Spinal cord (tissue), 4 donors: ENCODE measurements around the gene ITFG2. TPM values are rescaled to one million over a fixed set of nuclear protein-coding genes. Genes with fewer than 3 reads are reported as not detected.

Experiments used
- polyA plus RNA-seq, 2 donors: library from polyadenylated mRNA; unstranded; fragments of 120-200 nt; gene quantifications; one replicate each; pipeline ENCODE4 v1.2.1, GENCODE V29; 2013; ENCODE audit not compliant: insufficient read length in 2 of 2
- total RNA-seq, 2 donors: library from RNA; depleted of rRNA in 1 of 2; stranded (reverse); fragments of 120-200 nt in 1 of 2; fragments of >200 nt in 1 of 2; gene quantifications; one replicate each; pipeline versions ENCODE4 v1.2.3 to v1.2.4, GENCODE V29; 2013 to 2014

ITFG2 gene
- total and polyA plus RNA-seq, 4 donors = 12.7 to 46.1 (median 35.7) TPM

Other genes with a start within 250 kb of the ITFG2 start
- 10 to 100 TPM; 44.0 to 68.2 TPM for gene FKBP4, start 17.7 kb upstream of the ITFG2 start, total RNA-seq
- 100 to 1,000 TPM; 110 to 132 TPM for gene FKBP4, start 17.7 kb upstream of the ITFG2 start, polyA plus RNA-seq
- gene NRIP2, start 22.4 kb downstream of the ITFG2 start, total RNA-seq = 1 to 10 TPM; 1.9 to 3.4 TPM
- 1 to 10 TPM; 5.1 to 8.2 TPM for gene NRIP2, start 22.4 kb downstream of the ITFG2 start, polyA plus RNA-seq
- gene TEX52, start 44.4 kb downstream of the ITFG2 start, total RNA-seq = not detected
- gene TEX52, start 44.4 kb downstream of the ITFG2 start, polyA plus RNA-seq = 1 to 10 TPM in 1 of 2 donors, under 1 TPM in 1; 0.81 to 1.3 TPM
- gene FOXM1, start 64.5 kb downstream of the ITFG2 start, total RNA-seq = 10 to 100 TPM in 1 of 2 donors, 1 to 10 TPM in 1; 3.0 to 10.1 TPM
- gene FOXM1, start 64.5 kb downstream of the ITFG2 start, polyA plus RNA-seq = 10 to 100 TPM; 28.2 to 28.8 TPM
- 10 to 100 TPM; 31.2 to 33.2 TPM for gene RHNO1, start 64.6 kb downstream of the ITFG2 start, total RNA-seq
- gene RHNO1, start 64.6 kb downstream of the ITFG2 start, polyA plus RNA-seq = 10 to 100 TPM; 55.9 to 59.9 TPM
- gene TULP3, start 78.2 kb downstream of the ITFG2 start, total RNA-seq = 10 to 100 TPM; 13.0 to 23.9 TPM
- 10 to 100 TPM; 24.6 to 29.6 TPM for gene TULP3, start 78.2 kb downstream of the ITFG2 start, polyA plus RNA-seq
- gene TEAD4, start 146.7 kb downstream of the ITFG2 start, total RNA-seq = 1 to 10 TPM in 1 of 2 donors, under 1 TPM in 1; 0.99 to 2.7 TPM
- gene TEAD4, start 146.7 kb downstream of the ITFG2 start, polyA plus RNA-seq = 1 to 10 TPM; 2.0 to 2.8 TPM